ENCODE data around the gene PRSS1.
"Not testable (repeated sequence)": the region's sequence is repeated elsewhere in the genome, so short reads cannot be mapped to it uniquely, and the experiment has no call there.

Gene PRSS1

GRCh38 chr7:142720172-142720773 is 29.0 kb upstream of the PRSS1 start:
- no peak for DNase-seq (ENCODE audit: insufficient read length)
- TF ChIP-seq POLR2A (IDR thresholded peaks at IDR 0.05; ENCODE audit: low read depth, low read length), result no peak
- TF ChIP-seq POLR2AphosphoS5 (IDR thresholded peaks at IDR 0.05; ENCODE audit: low read depth, low read length), result no peak
- no peak for TF ChIP-seq TAF1 (IDR thresholded peaks at IDR 0.05; ENCODE audit: borderline replicate concordance, low read depth, low read length)
- FAIRE-seq, result peak; percentile 14

GRCh38 chr7:142720986-142721385 is 28.3 kb upstream of the PRSS1 start:
- DNase-seq (ENCODE audit: insufficient read length), result no peak
- TF ChIP-seq POLR2A (IDR thresholded peaks at IDR 0.05; ENCODE audit: low read depth, low read length), result no peak
- TF ChIP-seq POLR2AphosphoS5 (IDR thresholded peaks at IDR 0.05; ENCODE audit: low read depth, low read length), result no peak
- TF ChIP-seq TAF1 (IDR thresholded peaks at IDR 0.05; ENCODE audit: borderline replicate concordance, low read depth, low read length), result no peak
- no peak for FAIRE-seq

GRCh38 chr7:142722248-142722794 is 27.0 kb upstream of the PRSS1 start:
- DNase-seq (ENCODE audit: insufficient read length) (no peak), FAIRE-seq (peak; percentile 78)
- TF ChIP-seq TAF1 (IDR thresholded peaks at IDR 0.05; ENCODE audit: borderline replicate concordance, low read depth, low read length) (no peak), POLR2A (IDR thresholded peaks at IDR 0.05; ENCODE audit: low read depth, low read length) (no peak), POLR2AphosphoS5 (IDR thresholded peaks at IDR 0.05; ENCODE audit: low read depth, low read length) (no peak)

DNA sequence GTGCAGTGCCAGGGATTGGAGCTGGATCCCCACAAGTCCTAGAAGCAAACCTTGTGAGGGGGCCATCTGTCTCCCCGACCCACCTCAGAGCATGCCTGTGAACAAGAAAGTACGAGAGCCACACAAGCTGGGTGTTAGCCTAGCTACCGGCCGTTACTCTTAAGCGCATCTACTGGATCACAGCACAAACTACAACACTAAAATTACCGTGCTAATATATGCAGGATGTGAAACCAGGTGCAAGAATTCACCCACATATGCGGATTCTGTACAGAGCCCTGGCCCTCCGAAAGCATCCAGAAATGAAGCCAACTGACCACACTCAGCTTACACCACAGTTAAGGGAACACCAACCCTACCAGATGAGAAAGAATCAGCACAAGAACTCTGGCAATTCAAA is 16.0 kb upstream of the PRSS1 start:
- TF ChIP-seq POLR2AphosphoS5 (IDR thresholded peaks at IDR 0.05; ENCODE audit: low read depth, low read length) (no peak), TAF1 (IDR thresholded peaks at IDR 0.05; ENCODE audit: borderline replicate concordance, low read depth, low read length) (no peak), POLR2A (IDR thresholded peaks at IDR 0.05; ENCODE audit: low read depth, low read length) (no peak)
- DNase-seq (ENCODE audit: insufficient read length), result no peak
- FAIRE-seq, result peak; percentile 90

GRCh38 chr7:142739923-142740492 is 9.3 kb upstream of the PRSS1 start:
- no peak for TF ChIP-seq TAF1 (IDR thresholded peaks at IDR 0.05; ENCODE audit: borderline replicate concordance, low read depth, low read length)
- no peak for TF ChIP-seq POLR2A (IDR thresholded peaks at IDR 0.05; ENCODE audit: low read depth, low read length)
- TF ChIP-seq POLR2AphosphoS5 (IDR thresholded peaks at IDR 0.05; ENCODE audit: low read depth, low read length), result no peak
- peak; percentile 96 for FAIRE-seq
- no peak for DNase-seq (ENCODE audit: insufficient read length)

DNA sequence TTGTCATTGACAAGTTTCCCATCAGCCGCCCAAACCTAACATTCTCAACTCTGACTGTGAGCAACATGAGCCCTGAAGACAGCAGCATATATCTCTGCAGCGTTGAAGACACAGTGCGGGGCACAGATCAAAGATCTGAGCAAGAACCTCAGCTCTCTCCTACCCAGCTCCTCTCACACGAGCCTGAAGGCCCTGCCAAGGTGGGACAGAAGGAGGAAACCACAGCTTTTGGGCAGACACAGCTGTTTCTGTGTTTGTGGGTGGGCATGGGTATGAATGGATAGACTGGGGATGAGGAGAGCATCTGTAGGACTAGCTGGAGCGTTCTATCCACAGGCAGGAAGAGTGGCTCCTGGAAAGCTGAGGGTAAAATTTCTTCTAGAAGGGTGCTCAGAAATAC is 8.5 kb upstream of the PRSS1 start:
- TF ChIP-seq POLR2A (IDR thresholded peaks at IDR 0.05; ENCODE audit: low read depth, low read length) (no peak), POLR2AphosphoS5 (IDR thresholded peaks at IDR 0.05; ENCODE audit: low read depth, low read length) (no peak), TAF1 (IDR thresholded peaks at IDR 0.05; ENCODE audit: borderline replicate concordance, low read depth, low read length) (no peak)
- FAIRE-seq, result no peak
- DNase-seq (ENCODE audit: insufficient read length), result no peak

DNA sequence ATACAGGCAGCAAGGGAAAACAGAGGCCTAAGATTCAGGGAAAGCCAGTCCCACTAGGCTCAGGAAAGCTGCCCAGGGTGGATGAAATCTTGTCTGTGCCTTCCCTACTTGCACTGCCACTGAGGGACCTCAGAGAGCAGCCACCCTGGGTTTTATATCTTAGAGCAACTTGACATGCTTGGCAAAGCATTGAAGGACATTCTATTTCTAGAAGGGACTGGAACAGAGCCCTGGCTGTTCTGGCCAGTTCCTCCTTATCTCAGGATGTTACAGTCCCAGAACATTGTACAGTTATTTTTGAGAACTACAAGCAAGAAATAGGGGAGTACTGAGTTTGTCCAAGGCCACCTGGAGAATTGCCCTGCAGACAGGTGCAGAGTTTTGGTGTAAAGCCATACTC is 7.3 kb upstream of the PRSS1 start:
- not testable (repeated sequence) for FAIRE-seq; DNase-seq (ENCODE audit: insufficient read length)

GRCh38 chr7:142745091-142745635 is 4.1 kb upstream of the PRSS1 start:
- DNase-seq (ENCODE audit: insufficient read length) (no peak), FAIRE-seq (no peak)
- TF ChIP-seq TAF1 (IDR thresholded peaks at IDR 0.05; ENCODE audit: borderline replicate concordance, low read depth, low read length) (no peak), POLR2A (IDR thresholded peaks at IDR 0.05; ENCODE audit: low read depth, low read length) (no peak), POLR2AphosphoS5 (IDR thresholded peaks at IDR 0.05; ENCODE audit: low read depth, low read length) (no peak)

GRCh38 chr7:142745745-142746144 is 3.5 kb upstream of the PRSS1 start:
- DNase-seq (ENCODE audit: insufficient read length), result no peak
- no peak for TF ChIP-seq TAF1 (IDR thresholded peaks at IDR 0.05; ENCODE audit: borderline replicate concordance, low read depth, low read length)
- TF ChIP-seq POLR2A (IDR thresholded peaks at IDR 0.05; ENCODE audit: low read depth, low read length), result no peak
- TF ChIP-seq POLR2AphosphoS5 (IDR thresholded peaks at IDR 0.05; ENCODE audit: low read depth, low read length), result no peak
- FAIRE-seq, result no peak

DNA sequence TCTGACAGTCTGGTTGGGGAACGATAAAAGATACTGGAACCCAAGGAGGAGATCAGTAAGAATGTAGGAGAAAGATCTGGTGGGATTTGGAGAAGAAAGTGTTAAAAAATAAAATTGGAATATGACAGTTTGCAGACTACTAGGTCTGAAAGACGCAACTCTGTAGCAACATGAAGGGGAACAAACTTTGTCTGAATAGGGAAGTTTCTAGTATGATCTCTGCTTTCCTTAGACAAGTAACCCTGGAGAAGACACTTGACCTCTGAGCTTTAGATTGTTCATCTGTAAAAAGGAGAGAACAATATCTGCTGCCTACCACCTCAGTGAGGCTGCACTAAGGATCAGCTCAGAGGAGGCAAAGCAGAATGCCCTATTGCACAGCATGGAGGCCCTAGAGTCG is 3.0 kb upstream of the PRSS1 start:
- no peak for FAIRE-seq
- no peak for TF ChIP-seq TAF1 (IDR thresholded peaks at IDR 0.05; ENCODE audit: borderline replicate concordance, low read depth, low read length)
- TF ChIP-seq POLR2AphosphoS5 (IDR thresholded peaks at IDR 0.05; ENCODE audit: low read depth, low read length), result no peak
- TF ChIP-seq POLR2A (IDR thresholded peaks at IDR 0.05; ENCODE audit: low read depth, low read length), result no peak
- no peak for DNase-seq (ENCODE audit: insufficient read length)

DNA sequence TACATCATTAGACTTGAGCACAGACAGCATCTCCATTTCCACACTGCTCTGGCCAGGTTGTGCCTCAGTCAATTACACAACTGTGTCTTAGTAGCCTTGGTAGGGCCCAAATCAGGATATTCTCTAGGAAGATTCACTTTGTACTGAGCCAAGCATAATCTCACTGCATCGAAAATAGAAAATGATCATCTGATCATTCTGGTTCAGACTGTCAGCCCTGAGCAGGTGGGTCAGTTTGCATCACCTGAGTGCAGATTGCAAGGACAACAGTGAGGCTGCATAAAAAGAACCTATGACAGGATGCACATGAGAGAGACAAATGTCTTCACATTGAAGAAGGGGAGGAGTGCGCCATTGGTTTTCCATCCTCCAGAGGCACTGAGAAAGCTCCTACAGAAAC is 862 bp upstream of the PRSS1 start:
- not testable (repeated sequence) for DNase-seq (ENCODE audit: insufficient read length); FAIRE-seq

DNA sequence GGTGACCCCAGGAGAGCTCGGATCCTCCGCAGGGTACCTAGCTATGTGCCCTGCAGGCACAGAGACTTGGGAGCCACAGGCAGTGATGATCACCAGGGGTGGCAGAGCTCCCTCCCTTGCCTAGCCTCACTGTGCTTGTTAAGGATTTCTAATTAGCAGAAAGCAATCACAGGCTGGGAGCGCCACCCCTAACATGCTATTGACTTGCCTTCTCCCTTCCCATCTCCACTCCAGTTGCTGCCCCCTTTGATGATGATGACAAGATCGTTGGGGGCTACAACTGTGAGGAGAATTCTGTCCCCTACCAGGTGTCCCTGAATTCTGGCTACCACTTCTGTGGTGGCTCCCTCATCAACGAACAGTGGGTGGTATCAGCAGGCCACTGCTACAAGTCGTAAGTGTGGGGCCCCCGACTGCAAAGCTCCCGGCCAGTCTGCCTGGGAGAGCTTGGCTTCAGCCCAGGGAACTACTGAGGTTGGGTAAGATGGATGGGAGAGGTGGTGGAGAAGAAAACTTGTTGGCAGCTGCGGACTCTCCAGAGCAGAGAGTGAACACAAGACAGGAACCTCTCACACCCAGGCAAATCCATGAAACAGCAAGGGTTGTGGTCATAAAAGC is 1.2 kb downstream of the PRSS1 start:
- FAIRE-seq, result no peak
- TF ChIP-seq TAF1 (IDR thresholded peaks at IDR 0.05; ENCODE audit: borderline replicate concordance, low read depth, low read length), result no peak
- no peak for TF ChIP-seq POLR2AphosphoS5 (IDR thresholded peaks at IDR 0.05; ENCODE audit: low read depth, low read length)
- TF ChIP-seq POLR2A (IDR thresholded peaks at IDR 0.05; ENCODE audit: low read depth, low read length), result no peak

GRCh38 chr7:142751526-142752175 is 2.4 kb downstream of the PRSS1 start:
- not testable (repeated sequence) for FAIRE-seq; DNase-seq (ENCODE audit: insufficient read length)

More for the DNA sequence above, 1.2 kb downstream of the PRSS1 start:
- DNase-seq (ENCODE audit: insufficient read length), result no peak
